Activated CD8-positive, alpha-beta memory T cell treated with anti-CD3 and anti-CD28 coated beads, Interleukin-2, amount 50 U/mL, for 48 hours (primary cell): ENCODE data around the gene FCHO1.
"Not testable (repeated sequence)": the region's sequence is repeated elsewhere in the genome, so short reads cannot be mapped to it uniquely, and the experiment has no call there.

ENCODE experiments used
- DNase-seq: peaks from one replicate; pipeline ENCODE4 v3.0.0-alpha.2; 2020

The FCHO1 gene

GRCh38 chr19:17766543-17767131 lies 15.4 kb downstream of the FCHO1 start:
- DNase-seq = no peak

- DNase-seq = no peak
Observed at GRCh38 chr19:17767559-17767958, 16.3 kb downstream of the FCHO1 start.

GRCh38 chr19:17770613-17771012 lies 19.3 kb downstream of the FCHO1 start:
- no peak for DNase-seq

GRCh38 chr19:17772172-17772571 lies 20.9 kb downstream of the FCHO1 start:
- DNase-seq = no peak

- DNase-seq = peak; percentile 69
Observed at GRCh38 chr19:17775245-17775927, 24.1 kb downstream of the FCHO1 start.

- no peak for DNase-seq
Observed at GRCh38 chr19:17775991-17776803, 24.9 kb downstream of the FCHO1 start.

GRCh38 chr19:17777840-17778239 lies 26.6 kb downstream of the FCHO1 start:
- DNase-seq = not testable (repeated sequence)

GRCh38 chr19:17778251-17778967 lies 27.1 kb downstream of the FCHO1 start:
- DNase-seq = peak; percentile 83

- no peak for DNase-seq
Observed at GRCh38 chr19:17778968-17779929, 28.0 kb downstream of the FCHO1 start.

GRCh38 chr19:17780781-17781180 lies 29.5 kb downstream of the FCHO1 start:
- no peak for DNase-seq

GRCh38 chr19:17783721-17784120 lies 32.4 kb downstream of the FCHO1 start:
- not testable (repeated sequence) for DNase-seq

- peak; percentile 90 for DNase-seq
Observed at GRCh38 chr19:17784201-17785008, 33.1 kb downstream of the FCHO1 start.

GRCh38 chr19:17787274-17787913 lies 36.1 kb downstream of the FCHO1 start:
- DNase-seq = no peak

GRCh38 chr19:17788632-17789031 lies 37.4 kb downstream of the FCHO1 start:
- DNase-seq = no peak

- DNase-seq = no peak
Observed at GRCh38 chr19:17790059-17790780, 38.9 kb downstream of the FCHO1 start.

- no peak for DNase-seq
Observed at GRCh38 chr19:17794412-17794730, 43.1 kb downstream of the FCHO1 start.

- DNase-seq = peak; percentile 62
Observed at GRCh38 chr19:17794731-17795494, 43.6 kb downstream of the FCHO1 start, which contains the start of gene B3GNT3. TSS of gene B3GNT3 (plus strand) at chr19:17795138. CDS start at chr19:17807808, 12,670 bp downstream.

- DNase-seq = no peak
Observed at GRCh38 chr19:17795495-17795856, 44.2 kb downstream of the FCHO1 start.
